GM06990 (cell line): ENCODE results near the gene HSPA12A.

ENCODE experiments used
- DNase-seq: peaks from one replicate; pipeline ENCODE4 v3.0.0-alpha.2; 2011; ENCODE audit not compliant: insufficient read length; ENCODE audit errors: extremely low read depth
- H3K27me3 ChIP-seq: replicated peaks from 2 replicates; pipeline ENCODE4 v1.6.0; 2011; ENCODE audit warnings: low read length; ENCODE audit not compliant: control insufficient read depth, insufficient read depth
- H3K36me3 ChIP-seq: 2 replicates; pipeline ENCODE4 v1.5.1; 2011; ENCODE audit warnings: low read length; ENCODE audit not compliant: control insufficient read depth, insufficient read depth
- H3K4me3 ChIP-seq: replicated peaks from 2 replicates; pipeline ENCODE4 v1.5.1; 2011; ENCODE audit warnings: low read depth, mild to moderate bottlenecking, control low read depth, low read length
- CTCF ChIP-seq: IDR thresholded peaks from 2 replicates; pipeline ENCODE4 v1.5.1; 2011; ENCODE audit warnings: low read length, control low read depth, mild to moderate bottlenecking, inconsistent platforms; ENCODE audit not compliant: insufficient read depth, poor library complexity, severe bottlenecking

Gene HSPA12A

DNA sequence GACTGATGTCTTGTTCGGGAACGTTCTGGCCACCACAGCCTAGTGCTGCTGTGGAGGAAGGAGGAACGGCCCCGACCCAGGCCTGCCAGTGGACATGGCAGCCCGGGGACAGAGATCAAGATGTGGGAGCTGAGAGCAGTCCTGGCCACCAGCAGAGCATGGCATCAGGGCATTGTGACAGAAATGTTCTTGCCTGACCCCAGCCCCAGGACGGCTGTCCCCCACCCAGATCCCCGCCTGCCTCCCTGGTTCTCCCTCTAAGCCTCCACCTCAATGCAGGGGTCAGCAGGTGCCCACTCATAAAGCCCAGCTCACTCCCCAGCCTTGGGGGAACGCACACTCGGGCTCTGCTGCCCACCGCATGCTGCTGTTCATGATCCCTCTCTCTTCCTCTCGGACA lies 42.9 kb upstream of the HSPA12A start:
- no peaks in the 10 kb centered on the region for H3K36me3 ChIP-seq
- DNase-seq = no peak
- H3K27me3 ChIP-seq = no peaks in the 10 kb centered on the region
- no peak for TF ChIP-seq CTCF
- H3K4me3 ChIP-seq = no peak overlapping the region

GRCh38 chr10:116784651-116785050 lies 42.3 kb upstream of the HSPA12A start:
- DNase-seq = no peak
- no peak overlapping the region for H3K4me3 ChIP-seq
- no peaks in the 10 kb centered on the region for H3K36me3 ChIP-seq
- no peaks in the 10 kb centered on the region for H3K27me3 ChIP-seq
- no peak for TF ChIP-seq CTCF

DNA sequence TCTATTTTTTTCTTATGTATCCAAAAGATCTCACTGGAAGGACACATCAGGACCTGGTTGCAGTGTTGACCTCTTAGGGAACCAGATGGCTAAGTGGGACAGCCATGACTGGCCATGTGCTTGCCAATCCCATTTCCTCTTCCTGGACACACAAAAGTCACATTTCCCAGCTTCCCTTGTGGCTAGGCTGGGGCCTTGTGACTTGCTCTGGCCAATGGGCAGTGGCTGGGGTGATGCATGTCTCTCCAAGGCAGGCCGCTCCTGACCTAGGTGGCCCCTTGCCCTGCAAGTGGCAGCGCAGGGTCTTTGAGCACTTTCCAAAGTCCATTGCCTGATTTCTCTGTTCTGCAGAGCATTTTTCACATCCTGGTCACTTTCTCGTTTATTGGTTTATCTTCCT lies 41.7 kb upstream of the HSPA12A start:
- Histone ChIP-seq H3K27me3 (no peaks in the 10 kb centered on the region), H3K36me3 (no peaks in the 10 kb centered on the region), H3K4me3 (no peak overlapping the region)
- DNase-seq = no peak
- TF ChIP-seq CTCF = no peak

DNA sequence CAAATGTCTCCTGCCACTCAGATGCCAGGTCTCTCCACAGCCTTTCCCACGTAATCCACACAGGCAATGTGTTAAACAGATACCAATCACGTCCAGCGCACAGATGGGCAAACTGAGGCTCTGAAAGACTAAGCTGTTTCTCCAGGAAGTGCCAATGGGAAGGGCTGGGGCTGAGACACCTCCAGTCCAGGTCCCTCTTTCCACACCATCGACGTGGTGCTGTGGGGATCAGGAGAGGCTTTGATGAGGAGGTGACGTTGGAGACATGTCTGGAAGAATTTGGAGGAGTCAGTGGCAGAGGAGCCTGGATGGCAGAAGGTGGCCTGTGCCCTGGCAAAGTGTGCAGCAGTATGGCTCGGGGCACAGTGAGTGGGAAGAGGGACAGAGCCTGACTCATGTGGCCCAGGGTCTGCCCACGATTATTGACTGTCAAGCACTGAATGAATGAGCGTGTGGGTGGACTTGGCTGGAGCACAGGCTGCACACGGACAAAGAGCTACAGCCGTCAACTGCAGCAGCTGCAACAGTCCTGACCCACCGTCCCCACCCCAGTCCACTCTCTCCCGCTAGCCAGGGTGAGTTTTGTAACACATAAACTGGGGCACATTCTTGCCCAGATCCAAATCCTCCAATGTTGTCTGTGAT lies 40.8 kb upstream of the HSPA12A start:
- H3K27me3 ChIP-seq = no peaks in the 10 kb centered on the region
- DNase-seq = no peak
- no peaks in the 10 kb centered on the region for H3K36me3 ChIP-seq
- TF ChIP-seq CTCF = no peak
- no peak overlapping the region for H3K4me3 ChIP-seq

GRCh38 chr10:116781370-116781884 lies 39.1 kb upstream of the HSPA12A start:
- H3K4me3 ChIP-seq = no peak overlapping the region
- no peaks in the 10 kb centered on the region for H3K27me3 ChIP-seq
- no peaks in the 10 kb centered on the region for H3K36me3 ChIP-seq
- no peak for DNase-seq
- no peak for TF ChIP-seq CTCF
